H1 (cell line): Measurements from ENCODE around the gene AATK. TPM values are rescaled to one million over a fixed set of nuclear protein-coding genes. Genes with fewer than 3 reads are reported as not detected.

ENCODE experiments used
- POLR2A ChIP-seq, 2 experiments: IDR thresholded peaks; 1 replicate in 1 of 2; 2 replicates in 1 of 2; pipeline ENCODE4 v1.6.1; 2011; ENCODE audit warnings: low read depth in 2 of 2, low read length in 2 of 2, mild to moderate bottlenecking in 2 of 2; ENCODE audit errors: control extremely low read depth in 1 of 2
- SIRT6 ChIP-seq: IDR thresholded peaks from one replicate; pipeline ENCODE4 v1.7.1; 2012; ENCODE audit warnings: low read length, inconsistent platforms
- polyA plus RNA-seq, 7 experiments: library from polyadenylated mRNA; depleted of rRNA in 3 of 7; stranded (reverse) in 5 of 7; unstranded in 2 of 7; fragments of >200 nt in 5 of 7; fragments of 200-250 nt in 2 of 7; gene quantifications; 1 replicate in 5 of 7; 2 replicates in 1 of 7; 4 replicates in 1 of 7; pipeline versions ENCODE4 v1.2.1 to v1.2.3, GENCODE V29; 2011 to 2013; ENCODE audit warnings: missing spikeins in 2 of 7, mixed read lengths in 2 of 7
- total RNA-seq: library from RNA; stranded (reverse); fragmentation: NEBNext Ultra II Directional; extraction: Animal tissue kit (Norgen Biotek cat#: 25700); gene quantifications from 2 replicates; pipeline ENCODE4 v1.2.1, GENCODE V29; 2021

The AATK gene
- total and polyA plus RNA-seq, 2 of the 8 experiments (the other 6 are each of a cell fraction or from before 2014, with no cell fraction given), result 1.7 to 3.5 TPM

DNA sequence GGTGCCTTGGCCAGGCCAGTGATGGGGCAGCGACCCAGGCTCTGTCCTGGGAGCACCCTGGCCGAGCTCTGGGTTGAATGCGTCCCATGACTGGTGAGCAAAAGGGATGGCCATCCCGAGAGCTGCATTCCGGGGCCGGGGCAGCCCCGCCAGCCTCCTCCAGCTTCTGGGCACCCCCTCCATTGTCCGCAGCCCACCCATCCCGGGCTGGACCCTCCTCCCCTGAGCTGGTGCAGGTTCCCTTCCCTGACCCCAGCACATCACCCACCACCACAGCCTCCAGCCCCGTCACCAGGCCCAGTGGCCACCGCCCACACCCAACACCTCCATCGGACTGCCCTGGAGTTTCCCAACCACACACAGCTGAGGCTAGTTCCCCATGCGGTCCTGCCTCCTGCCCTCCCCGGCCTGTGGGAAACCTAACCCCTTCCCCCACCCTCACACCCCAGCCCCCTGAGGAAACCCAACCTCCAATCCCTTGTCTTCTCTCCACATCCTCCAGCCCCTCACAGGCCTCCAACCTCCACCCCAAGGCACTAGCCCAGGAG is 17.0 kb downstream of the AATK start (continued):
- TF ChIP-seq SIRT6 (no peak), POLR2A (IDR thresholded peaks at IDR 0.05; ENCODE audit: control extremely low read depth in 1 of 2, low read depth in 2 of 2, low read length in 2 of 2) (no peak)
